Loucy (cell line): ENCODE measurements around the gene TSPAN9.

Source experiments
- H2AFZ ChIP-seq: fragments of 200-600 bp; sonication (generic); 2 replicates; pipeline ENCODE4 v1.6.0; 2016; ENCODE audit warnings: antibody characterized with exemption, mild to moderate bottlenecking, low read length, moderate library complexity
- H3F3A ChIP-seq: fragments of 200-600 bp; 2 replicates; pipeline ENCODE4 v1.6.0; 2016; ENCODE audit warnings: antibody characterized with exemption, low read depth, mild to moderate bottlenecking
- H3K27me3 ChIP-seq: fragments of 200-600 bp; sonication (generic); 2 replicates; pipeline ENCODE4 v1.6.1; 2014; ENCODE audit warnings: low read length, mild to moderate bottlenecking; ENCODE audit not compliant: insufficient read depth, poor library complexity, severe bottlenecking
- H3K36me3 ChIP-seq: fragments of 200-600 bp; sonication (generic); 2 replicates; pipeline ENCODE4 v1.6.1; 2016; ENCODE audit warnings: low read length; ENCODE audit not compliant: insufficient read depth
- H3K4me1 ChIP-seq: fragments of 200-600 bp; sonication (generic); 2 replicates; pipeline ENCODE4 v1.5.1; 2014; ENCODE audit warnings: low read length, mild to moderate bottlenecking; ENCODE audit not compliant: insufficient read depth, poor library complexity, severe bottlenecking
- H3K4me2 ChIP-seq: fragments of 200-600 bp; sonication (generic); 2 replicates; pipeline ENCODE4 v1.6.0; 2014; ENCODE audit warnings: antibody characterized with exemption, low read length, low read depth, mild to moderate bottlenecking; ENCODE audit not compliant: poor library complexity, severe bottlenecking
- H3K4me3 ChIP-seq: fragments of 200-600 bp; sonication (generic); 2 replicates; pipeline ENCODE4 v1.5.1; 2014; ENCODE audit warnings: low read length, mild to moderate bottlenecking, mixed read lengths; ENCODE audit not compliant: poor library complexity, severe bottlenecking
- H3K79me2 ChIP-seq: fragments of 200-600 bp; sonication (generic); 2 replicates; pipeline ENCODE4 v1.6.1; 2014; ENCODE audit warnings: low read length; ENCODE audit not compliant: insufficient read depth
- H3K9ac ChIP-seq: fragments of 200-600 bp; sonication (generic); 2 replicates; pipeline ENCODE4 v1.6.0; 2014; ENCODE audit warnings: mild to moderate bottlenecking, low read depth, low read length, moderate library complexity; ENCODE audit not compliant: poor library complexity, severe bottlenecking
- H3K9me2 ChIP-seq: fragments of 200-600 bp; sonication (generic); replicated peaks from 2 replicates; pipeline ENCODE4 v1.6.1; 2016; ENCODE audit warnings: low read depth, low read length, mixed read lengths
- H3K9me3 ChIP-seq: fragments of 200-600 bp; sonication (generic); 2 replicates; pipeline ENCODE4 v1.6.1; 2014; ENCODE audit warnings: mild to moderate bottlenecking, antibody characterized with exemption, low read length, low read depth; ENCODE audit not compliant: insufficient read depth
- H4K20me1 ChIP-seq: fragments of 200-600 bp; sonication (generic); 2 replicates; pipeline ENCODE4 v1.6.0; 2014; ENCODE audit warnings: antibody characterized with exemption, low read length, mild to moderate bottlenecking; ENCODE audit not compliant: insufficient read depth, poor library complexity, severe bottlenecking
- EZH2phosphoT487 ChIP-seq: fragments of 200-600 bp; IDR thresholded peaks from 2 replicates; pipeline ENCODE4 v1.6.1; 2018; ENCODE audit warnings: antibody characterized with exemption, mild to moderate bottlenecking, moderate library complexity, borderline replicate concordance
- TF ChIP-seq, protein P1 (sequence below): fragments of 200-600 bp; sonication (generic); conservative IDR thresholded peaks from 2 replicates; pipeline ENCODE4 v1.5.1; 2014; ENCODE audit warnings: mild to moderate bottlenecking, antibody characterized with exemption, low read length

TSPAN9 gene

DNA sequence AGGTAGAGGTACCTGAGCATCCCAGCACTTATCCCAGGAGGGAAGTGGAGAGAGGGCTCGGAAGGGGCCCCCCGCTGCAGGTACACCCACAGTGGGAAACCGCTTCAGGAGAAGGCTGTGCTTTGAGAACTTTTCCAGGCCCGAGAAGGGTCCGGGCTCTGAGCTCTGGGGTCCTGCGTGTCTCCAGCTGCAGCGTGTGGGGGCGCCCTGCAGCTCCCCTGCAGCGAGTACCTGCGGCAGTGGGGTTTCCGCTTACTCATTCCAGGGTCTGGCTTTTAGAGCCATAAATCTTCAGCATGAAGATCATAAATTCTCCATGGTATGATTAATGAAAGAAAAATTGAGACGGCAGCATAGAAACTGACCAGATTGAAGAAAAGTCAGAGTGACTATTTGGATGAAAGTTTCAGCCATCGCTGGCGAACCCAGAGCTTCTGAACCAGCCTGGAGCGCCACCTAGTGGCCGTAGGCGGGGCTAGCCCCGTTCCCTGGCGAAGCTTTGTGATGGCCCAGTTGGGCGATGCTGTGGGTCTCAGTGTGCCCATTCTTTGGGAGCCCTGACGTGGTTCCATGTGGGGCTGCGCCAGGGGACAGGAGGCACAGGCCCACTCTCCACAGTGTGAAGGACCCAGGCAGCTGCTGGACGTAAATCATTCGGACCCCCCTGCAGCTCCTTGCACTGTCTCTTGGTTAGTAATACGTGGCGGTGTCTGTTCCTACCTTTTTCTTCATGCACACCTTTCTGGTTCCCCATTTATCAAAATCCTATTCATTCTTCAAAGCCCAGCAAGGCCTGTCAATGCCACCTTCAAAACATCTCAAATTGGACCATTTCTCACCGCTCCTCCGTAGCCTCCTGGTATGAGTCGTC lies 198.2 kb downstream of the TSPAN9 start:
- H3K4me2 ChIP-seq, result no peak overlapping the region

DNA sequence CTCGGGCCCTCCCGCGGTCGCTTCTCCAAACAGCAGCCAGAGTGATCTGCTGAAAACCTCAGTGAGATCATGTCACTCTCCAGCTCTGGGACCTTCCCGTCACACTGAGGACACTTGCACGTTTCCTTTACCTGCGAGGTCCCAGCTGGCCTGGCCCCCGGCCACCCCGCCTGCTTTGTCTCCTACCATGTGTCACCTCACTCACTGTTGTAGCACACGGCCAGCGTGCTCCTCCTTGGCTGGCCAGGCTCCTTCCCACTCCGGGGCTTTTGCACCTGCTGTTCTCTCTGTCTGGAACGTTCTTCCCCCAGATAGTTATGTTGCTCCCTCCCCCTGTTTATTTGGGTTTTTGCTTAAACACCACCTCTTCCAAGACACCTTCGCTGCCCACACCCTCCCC lies 199.0 kb downstream of the TSPAN9 start:
- Histone ChIP-seq H3K4me3 (no peak overlapping the region), H3K9ac (no peak overlapping the region), H3K27me3 (no peaks in the 10 kb centered on the region), H3K9me2 (no peaks in the 10 kb centered on the region), H3K79me2 (no peaks in the 10 kb centered on the region), H3K9me3 (no peaks in the 10 kb centered on the region), H3K36me3 (no peaks in the 10 kb centered on the region), H3F3A (no peaks in the 10 kb centered on the region), H3K4me1 (no peaks in the 10 kb centered on the region), H3K4me2 (no peak overlapping the region), H4K20me1 (no peaks in the 10 kb centered on the region), H2AFZ (no peak overlapping the region)
- TF ChIP-seq EZH2phosphoT487, result no peak
- TF ChIP-seq, protein P1, sequence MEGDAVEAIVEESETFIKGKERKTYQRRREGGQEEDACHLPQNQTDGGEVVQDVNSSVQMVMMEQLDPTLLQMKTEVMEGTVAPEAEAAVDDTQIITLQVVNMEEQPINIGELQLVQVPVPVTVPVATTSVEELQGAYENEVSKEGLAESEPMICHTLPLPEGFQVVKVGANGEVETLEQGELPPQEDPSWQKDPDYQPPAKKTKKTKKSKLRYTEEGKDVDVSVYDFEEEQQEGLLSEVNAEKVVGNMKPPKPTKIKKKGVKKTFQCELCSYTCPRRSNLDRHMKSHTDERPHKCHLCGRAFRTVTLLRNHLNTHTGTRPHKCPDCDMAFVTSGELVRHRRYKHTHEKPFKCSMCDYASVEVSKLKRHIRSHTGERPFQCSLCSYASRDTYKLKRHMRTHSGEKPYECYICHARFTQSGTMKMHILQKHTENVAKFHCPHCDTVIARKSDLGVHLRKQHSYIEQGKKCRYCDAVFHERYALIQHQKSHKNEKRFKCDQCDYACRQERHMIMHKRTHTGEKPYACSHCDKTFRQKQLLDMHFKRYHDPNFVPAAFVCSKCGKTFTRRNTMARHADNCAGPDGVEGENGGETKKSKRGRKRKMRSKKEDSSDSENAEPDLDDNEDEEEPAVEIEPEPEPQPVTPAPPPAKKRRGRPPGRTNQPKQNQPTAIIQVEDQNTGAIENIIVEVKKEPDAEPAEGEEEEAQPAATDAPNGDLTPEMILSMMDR, result no peak

More for the DNA sequence above, 198.2 kb downstream of the TSPAN9 start:
- TF ChIP-seq, protein P1, result peak; percentile 96
- no peak for TF ChIP-seq EZH2phosphoT487
- H4K20me1 ChIP-seq, result no peaks in the 10 kb centered on the region
- H3K4me1 ChIP-seq, result no peaks in the 10 kb centered on the region
- no peaks in the 10 kb centered on the region for H3K9me3 ChIP-seq
- no peaks in the 10 kb centered on the region for H3K27me3 ChIP-seq
- H3K9ac ChIP-seq, result no peak overlapping the region
- no peaks in the 10 kb centered on the region for H3F3A ChIP-seq
- H3K79me2 ChIP-seq, result no peaks in the 10 kb centered on the region
- no peak overlapping the region for H3K4me3 ChIP-seq
- H3K9me2 ChIP-seq, result no peaks in the 10 kb centered on the region
- H2AFZ ChIP-seq, result no peak overlapping the region
- no peaks in the 10 kb centered on the region for H3K36me3 ChIP-seq

DNA sequence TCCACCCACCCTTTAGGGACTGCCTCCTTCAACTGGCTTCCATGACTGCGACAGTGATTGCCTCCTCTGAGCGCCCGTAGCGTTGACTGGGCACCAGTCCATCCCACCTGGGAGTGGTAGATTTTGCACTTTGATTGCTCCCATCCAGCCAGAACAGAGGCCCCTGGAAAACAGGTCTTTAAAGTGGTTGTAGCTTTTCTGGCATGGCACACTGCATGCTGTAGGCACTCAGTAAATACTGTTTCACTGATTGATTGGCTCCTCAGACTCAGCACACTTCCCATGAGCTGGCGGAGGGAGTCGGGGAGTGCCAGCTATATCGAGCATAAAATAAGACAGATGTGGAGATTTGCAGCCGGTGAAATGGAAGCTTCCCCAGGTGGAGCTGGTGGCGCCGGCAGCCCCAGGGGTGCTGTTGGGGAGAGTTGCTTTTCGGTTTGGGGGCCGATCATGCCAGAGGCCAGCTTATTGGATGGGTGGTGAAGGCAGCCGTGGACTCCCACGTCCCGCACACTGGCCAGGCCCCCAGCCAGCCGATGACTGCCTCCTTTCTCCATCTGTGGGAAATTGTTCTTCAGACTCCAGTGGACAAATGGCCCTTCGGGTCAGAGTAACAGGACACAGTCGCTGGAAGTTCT lies 200.2 kb downstream of the TSPAN9 start:
- no peak overlapping the region for H2AFZ ChIP-seq
- H3K4me3 ChIP-seq, result no peak overlapping the region
- no peaks in the 10 kb centered on the region for H3K27me3 ChIP-seq

More for the DNA sequence above, 200.2 kb downstream of the TSPAN9 start:
- Histone ChIP-seq H3K79me2 (no peaks in the 10 kb centered on the region), H3K4me2 (no peak overlapping the region), H3K9ac (no peak overlapping the region), H3K9me2 (no peaks in the 10 kb centered on the region), H3F3A (no peaks in the 10 kb centered on the region), H3K4me1 (no peaks in the 10 kb centered on the region), H4K20me1 (no peaks in the 10 kb centered on the region), H3K36me3 (no peaks in the 10 kb centered on the region), H3K9me3 (no peaks in the 10 kb centered on the region)
- TF ChIP-seq EZH2phosphoT487, result no peak
- TF ChIP-seq, protein P1, result no peak
